Stimulated activated CD4-positive, alpha-beta T cell treated with anti-CD3 and anti-CD28 coated beads, Interleukin-2, amount 100 ng/mL, for 4 hours (primary cell): ENCODE data around the gene SLC25A25.

Experiments
- DNase-seq: peaks from one replicate; pipeline ENCODE4 v3.0.0-alpha.2; 2020; ENCODE audit warnings: low read depth

SLC25A25 gene

DNA sequence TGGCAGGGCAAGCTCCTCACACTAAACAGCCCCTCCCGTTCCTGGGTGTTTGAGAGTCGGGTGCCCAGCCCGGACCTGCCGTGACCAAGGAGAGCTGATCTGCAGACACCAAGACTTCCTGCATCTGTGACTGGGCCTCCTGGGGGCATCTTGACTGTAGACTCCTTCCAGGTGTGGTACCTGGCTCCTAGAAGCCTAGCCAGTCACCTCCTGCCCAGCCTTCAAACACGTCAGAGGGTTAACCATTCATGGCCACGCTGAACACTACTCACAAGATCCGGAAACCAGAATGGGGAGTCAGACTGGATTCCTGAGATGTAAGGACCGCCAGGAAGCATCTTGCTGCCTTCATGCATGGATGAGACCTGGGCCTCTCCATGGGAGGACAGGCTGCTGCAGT lies 77.5 kb downstream of the SLC25A25 start:
- no peak for DNase-seq

DNA sequence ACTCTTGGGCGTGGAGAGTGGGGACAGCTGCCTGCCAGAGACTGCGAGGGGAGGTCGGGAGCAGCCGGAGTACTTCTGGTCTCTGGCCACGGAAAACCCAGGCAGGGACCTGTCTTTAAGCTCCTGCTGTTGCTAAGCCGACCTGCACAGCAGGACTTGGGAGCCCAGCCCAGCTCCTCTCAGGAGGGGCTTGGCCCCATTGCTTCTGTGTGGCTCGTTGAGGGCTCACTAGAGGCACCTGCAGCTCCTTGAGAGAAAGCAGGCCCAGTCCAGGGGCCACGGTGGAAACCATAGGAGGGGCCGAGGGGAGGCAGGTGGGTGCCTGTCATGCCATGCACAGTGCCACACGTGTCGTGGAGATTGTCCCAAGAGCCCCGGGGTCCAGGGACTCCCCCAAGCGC lies 77.9 kb downstream of the SLC25A25 start:
- DNase-seq, result no peak

DNA sequence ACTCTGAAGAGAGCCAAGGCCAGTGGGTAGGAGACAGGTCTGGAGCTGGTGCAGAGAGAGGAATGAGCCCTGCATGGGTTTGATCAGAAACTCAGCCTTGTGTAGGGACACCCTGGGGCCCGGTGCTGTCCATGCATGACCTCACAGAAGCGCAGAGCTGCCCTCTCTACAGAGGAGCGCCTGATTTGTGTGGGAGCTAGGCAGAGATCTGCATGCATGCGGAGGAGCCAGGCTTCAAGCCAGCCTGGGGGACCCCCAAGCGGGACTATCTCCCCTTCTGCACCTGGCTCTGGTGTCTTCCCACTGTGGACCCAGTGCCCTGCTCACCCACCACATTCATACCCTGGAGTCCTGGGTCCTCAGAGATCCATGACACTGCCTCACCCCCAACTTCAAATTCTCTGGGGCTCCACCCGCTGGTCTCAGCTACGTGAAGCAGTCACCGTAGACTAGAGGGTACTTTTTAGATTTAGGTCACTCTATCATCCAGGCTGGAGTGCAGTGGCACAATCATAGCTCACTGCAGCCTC lies 78.6 kb downstream of the SLC25A25 start:
- DNase-seq, result no peak

DNA sequence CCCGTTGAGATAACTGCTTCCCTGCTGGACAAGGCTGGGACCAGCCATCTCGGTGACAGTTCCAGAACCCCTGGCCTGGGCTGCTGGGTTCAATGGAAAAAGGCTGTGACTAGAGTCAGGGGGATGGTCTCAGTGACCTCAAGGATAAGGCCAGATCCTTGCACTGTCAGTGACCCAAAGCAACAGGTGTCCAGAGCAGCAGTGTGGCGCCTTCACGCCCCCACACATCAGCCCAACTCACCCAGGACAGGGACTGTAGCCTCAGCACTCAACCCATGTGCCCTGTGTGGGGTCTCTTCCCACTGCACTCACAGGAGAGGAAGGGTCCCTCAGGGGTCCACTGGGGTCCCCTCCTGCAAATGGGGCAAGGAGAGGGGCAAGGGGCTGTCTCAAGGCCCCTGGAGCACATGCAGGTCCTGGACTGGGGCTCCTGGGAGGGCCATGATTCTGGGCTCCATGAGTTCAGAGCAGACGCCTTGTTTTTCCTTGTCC lies 80.5 kb downstream of the SLC25A25 start:
- no peak for DNase-seq

DNA sequence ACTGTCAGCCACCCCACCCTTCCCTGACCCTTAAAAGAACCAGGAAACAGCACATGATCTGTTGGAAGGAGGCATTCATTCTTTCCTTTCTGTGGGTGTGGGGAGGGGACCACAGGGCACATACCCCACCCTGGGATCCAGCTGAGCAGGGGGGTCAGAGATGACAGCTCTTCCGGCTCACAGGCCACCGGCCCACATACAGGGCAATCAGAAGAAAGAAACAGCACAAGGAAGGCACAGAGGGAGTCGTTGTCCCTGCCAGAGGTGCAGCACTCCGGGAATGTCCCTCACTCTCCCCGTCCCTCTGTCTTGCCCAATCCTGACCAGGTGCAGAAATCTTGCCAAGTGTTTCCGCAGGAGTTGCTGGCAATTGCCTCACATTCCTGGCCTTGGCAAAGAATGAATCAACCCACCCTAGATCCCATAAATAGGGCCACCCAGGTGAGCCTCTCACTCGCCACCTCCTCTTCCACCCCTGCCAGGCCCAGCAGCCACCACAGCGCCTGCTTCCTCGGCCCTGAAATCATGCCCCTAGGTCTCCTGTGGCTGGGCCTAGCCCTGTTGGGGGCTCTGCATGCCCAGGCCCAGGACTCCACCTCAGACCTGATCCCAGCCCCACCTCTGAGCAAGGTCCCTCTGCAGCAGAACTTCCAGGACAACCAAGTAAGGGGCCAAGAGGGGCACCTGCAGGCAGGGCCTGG lies 81.1 kb downstream of the SLC25A25 start, which contains the start of gene LCN2:
TSS of gene LCN2 (plus strand) at position 453 of the 701 bp plus-strand sequence. CDS start at position 526, 73 bp downstream.
- DNase-seq, result no peak

DNA sequence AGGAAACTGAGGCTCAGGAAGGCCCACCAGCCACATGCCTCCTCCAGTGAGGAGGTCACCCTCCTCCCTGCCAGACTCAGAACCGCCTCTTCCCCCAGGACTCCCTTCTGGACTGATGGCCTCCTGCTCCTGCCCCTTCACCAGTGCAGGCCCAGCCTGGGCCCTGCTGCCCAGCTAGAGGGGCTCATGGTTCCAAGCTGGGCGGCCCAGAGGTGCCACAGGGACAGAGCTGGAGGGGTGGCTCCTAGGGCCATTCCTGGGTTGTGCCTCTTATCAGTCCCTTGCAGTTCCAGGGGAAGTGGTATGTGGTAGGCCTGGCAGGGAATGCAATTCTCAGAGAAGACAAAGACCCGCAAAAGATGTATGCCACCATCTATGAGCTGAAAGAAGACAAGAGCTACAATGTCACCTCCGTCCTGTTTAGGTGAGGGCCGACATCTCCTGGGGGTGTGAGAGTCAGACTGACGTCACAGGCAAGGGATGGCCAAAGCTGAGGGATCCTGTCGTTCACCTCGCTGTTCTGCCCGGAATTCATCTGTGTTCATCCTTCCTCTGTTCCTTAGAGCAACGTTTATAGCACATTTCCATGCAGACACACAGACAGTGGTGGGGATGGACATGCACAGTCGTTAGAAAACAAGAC lies 82.0 kb downstream of the SLC25A25 start:
- DNase-seq, result no peak

DNA sequence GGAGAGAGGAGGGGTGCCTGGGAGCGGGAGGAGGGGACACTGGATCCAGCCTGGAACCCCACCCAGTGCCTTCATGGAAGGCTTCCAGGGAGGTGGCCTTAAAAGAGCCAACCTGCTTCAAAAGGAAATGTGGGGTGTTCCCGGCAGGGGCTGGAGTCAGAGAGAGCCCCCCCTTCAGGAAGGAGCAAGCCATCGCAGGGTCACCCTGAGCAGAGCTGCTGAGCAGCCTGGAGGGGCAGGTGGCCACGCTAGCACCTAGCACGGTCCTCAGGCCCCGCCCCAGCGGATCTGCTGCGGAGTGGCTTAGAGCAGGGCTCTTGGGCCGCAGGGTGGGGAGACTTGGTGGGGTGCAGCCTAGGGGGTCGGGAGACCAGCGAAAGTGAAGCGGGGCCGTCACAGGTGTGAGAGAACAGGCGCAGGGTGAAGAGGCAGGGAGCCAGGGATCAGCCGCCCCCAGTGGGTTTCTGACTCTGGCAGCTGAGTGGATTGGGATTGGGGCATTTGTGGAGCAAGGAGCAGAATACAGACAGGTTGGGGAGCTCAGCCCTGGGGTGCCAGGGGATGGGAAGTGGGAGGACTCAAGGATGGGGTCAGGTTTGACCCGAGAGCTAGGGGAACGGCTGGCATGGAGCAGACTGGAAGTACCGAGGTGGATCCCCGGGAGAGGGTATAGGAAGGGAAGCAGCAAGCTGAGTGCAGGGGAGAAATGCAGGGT lies 82.7 kb downstream of the SLC25A25 start:
- DNase-seq, result no peak

DNA sequence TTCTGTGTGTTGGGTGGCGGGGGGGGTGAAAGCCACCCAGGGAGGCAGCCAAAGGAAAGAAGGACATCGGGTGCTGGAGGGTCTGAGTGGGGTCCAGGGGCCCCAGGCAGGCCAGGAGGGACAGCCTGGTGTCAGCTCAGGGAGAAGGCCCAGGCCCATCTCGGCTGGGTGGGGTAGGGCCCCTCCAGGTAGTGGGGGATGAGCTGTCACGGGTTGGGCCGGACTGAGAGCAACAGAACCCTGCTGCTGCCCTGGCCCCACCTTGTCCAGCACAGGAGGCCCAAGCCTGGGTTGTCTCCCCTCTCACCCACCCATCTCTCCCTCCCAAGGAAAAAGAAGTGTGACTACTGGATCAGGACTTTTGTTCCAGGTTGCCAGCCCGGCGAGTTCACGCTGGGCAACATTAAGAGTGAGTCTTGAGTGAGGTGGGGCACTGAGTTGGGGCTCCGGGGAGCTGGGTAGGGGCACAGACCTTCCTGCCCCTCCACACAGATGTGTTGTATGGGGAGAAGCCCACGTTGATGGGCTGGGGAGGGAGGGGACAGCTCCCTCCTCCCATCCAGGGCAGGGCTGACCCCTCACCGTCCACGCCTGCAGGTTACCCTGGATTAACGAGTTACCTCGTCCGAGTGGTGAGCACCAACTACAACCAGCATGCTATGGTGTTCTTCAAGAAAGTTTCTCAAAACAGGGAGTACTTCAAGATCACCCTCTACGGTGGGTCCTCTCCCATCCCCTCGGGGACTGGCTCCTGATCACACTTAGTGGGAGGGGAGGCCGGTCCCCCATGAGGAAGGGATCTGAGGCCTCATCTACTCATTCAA lies 83.5 kb downstream of the SLC25A25 start:
- no peak for DNase-seq

DNA sequence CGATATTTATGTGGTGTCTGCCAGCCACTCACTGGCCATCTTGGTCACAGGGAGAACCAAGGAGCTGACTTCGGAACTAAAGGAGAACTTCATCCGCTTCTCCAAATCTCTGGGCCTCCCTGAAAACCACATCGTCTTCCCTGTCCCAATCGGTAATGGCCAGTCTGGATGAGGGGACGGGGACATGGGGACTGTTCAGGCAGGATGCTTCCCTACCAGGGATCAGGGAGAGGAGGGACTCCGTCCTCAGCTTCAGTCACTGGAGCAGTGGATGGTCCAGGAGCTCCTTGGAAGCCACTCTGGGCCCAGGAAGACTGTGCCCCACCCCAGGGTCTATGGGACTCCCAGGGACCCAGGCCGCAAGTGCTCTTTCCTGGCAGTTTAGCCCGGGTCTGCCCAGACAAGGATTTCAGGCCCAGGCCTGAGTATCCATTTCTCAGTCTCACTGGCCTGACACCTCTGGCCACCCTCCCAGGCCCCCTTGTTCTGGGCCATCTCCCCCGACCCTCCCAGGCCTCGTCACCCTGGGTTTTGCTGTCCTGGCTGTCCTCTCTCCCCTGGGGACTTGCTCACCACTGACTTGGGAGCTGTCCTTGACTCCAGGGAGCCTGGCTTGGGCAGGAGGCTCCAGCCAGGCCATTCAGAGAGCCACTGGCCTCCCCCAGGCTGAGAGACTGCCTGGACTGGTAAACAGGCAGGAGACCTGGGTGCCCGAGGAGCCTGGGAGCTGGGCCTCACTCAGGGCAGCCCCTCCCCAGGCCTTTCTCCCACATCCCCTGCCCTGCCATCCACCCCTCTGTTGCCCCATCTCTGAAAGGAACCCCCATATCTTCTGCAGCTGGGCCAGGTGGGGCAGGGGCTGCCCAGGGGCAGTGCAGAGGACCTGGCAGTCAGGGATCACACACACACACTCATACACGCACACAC lies 84.4 kb downstream of the SLC25A25 start:
- DNase-seq, result no peak

DNA sequence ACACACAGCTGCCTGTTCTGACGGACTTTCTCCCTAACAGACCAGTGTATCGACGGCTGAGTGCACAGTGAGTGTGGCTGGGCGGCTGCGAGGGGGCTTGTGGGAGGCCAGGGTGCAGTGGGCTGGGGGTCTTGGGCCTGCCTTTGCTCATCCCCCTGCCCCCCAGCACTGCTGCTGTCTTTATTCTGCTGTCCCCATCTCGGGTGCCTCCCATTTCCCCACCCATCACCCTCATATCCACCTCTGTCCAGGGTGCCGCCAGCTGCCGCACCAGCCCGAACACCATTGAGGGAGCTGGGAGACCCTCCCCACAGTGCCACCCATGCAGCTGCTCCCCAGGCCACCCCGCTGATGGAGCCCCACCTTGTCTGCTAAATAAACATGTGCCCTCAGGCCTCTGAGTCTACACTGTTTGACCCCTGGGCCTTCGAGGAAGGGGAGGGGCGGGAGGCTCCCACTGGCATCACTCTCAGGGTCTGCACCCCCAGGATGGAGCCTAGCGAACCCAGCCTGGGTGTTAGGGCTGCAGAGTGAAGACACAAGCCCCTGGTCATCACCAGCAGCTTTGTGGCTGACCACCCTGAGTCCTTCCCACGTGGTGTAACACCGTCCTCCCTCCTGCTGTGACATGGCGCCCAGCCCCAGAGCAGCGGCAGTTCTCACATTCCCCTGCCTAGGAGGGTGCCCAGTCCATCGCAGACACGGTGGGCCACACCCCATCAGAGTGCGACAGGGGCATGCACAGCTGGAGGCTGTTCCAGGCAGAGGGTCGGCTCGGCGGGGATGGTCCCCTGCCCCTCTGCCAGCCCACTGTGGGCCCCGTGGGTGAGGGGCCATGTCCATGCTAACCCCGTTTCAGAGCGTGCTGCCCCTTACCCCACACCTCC lies 85.3 kb downstream of the SLC25A25 start:
- no peak for DNase-seq

DNA sequence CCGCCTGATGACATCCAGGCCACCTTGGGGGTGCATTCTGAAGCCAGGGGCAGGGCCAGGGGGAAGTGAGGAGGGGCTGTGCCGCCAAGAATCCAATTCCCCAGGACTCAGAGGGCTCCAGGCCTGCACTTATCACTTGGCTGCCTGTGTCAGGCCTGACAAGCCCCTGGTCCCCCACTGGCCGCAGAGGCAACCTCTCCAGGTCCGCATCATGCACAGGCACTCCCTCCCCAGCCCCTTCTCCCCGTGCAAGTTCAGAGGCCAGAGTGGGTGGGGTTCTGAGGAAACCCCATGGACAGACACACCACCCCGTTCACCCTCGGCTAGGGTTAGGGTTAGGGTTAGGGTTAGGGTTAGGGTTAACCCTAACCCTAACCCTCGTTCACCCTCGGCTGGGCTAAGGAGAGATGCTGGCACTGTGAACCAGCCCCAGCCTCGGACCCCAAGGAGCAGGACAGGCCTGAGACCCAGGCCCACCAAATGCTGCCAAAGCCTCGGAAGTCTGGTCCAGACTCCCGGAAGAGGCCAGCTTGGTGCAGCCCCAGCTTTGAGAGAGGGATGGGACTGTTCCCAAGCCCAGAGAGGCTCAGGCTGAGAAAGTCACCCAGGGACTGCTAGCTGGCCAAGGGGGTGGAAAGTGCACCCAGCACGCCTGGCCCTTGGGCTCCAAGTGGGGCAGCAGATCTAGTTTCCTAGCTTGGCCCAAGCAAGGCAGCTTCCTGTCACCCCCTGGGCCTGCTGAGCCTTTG lies 86.1 kb downstream of the SLC25A25 start:
- DNase-seq, result no peak

DNA sequence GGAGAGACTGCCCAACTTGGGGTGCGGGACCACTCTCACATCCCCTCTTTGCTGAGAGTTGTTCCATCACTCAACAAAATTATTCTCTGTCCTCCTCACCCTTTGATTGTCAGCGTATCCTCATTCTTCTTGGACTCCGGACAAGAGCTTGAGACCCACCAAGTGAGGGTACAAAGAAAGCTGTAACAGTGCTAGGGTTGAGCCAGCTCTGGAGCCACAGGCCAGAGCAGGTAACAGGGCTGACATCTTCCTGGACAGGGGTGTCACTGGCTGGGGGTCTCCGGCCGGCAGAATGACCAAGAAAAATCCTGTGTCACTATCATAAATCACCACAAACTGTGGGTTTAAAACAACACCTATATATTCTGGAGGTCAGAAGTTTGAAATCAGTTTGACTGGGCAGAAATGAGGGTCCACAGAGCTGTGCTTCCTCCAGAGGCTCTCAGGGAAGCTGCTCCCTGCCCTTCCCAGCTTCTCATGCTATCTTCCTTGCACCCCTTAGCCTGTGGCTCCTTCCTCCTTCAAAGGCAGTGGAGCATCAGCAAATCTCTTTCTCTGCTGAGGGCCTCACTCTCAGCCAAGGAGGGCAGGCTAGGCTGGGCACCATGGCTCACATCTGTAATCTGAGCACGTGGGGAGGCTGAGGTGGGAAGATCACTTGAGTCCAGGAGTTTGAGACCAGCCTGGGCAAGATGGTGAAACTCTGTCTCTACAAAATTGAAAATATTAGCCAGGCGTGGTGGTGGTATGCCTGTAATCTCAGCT lies 87.9 kb downstream of the SLC25A25 start:
- DNase-seq, result no peak
